ENCODE data around the gene ARHGAP15.

DNA sequence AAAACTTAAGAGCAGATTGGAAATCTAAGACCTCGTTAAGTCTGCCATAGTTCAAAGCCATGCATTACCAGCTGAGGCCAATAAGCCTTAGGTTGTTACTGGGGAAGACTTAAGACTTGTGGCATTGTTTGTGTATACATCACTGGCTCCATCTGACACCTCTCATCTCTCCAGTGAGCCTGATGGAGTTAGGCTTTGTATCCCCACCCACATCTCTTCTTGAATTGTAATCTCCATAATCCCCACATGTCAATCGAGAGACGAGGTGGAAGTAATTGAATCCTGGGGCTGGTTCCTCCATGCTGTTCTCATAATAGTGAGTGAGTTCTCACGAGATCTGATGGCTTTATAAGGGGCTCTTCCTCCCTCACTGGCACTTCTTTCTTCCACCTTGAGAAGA is 404.6 kb downstream of the ARHGAP15 start:
- TF ChIP-seq, protein P1, sequence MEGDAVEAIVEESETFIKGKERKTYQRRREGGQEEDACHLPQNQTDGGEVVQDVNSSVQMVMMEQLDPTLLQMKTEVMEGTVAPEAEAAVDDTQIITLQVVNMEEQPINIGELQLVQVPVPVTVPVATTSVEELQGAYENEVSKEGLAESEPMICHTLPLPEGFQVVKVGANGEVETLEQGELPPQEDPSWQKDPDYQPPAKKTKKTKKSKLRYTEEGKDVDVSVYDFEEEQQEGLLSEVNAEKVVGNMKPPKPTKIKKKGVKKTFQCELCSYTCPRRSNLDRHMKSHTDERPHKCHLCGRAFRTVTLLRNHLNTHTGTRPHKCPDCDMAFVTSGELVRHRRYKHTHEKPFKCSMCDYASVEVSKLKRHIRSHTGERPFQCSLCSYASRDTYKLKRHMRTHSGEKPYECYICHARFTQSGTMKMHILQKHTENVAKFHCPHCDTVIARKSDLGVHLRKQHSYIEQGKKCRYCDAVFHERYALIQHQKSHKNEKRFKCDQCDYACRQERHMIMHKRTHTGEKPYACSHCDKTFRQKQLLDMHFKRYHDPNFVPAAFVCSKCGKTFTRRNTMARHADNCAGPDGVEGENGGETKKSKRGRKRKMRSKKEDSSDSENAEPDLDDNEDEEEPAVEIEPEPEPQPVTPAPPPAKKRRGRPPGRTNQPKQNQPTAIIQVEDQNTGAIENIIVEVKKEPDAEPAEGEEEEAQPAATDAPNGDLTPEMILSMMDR (IDR thresholded peaks at IDR 0.05) = no peak
- no peak for TF ChIP-seq POLR2A (IDR thresholded peaks at IDR 0.05)

Measured in adrenal gland (tissue), 5 donors.